NCI-H524 (cell line): ENCODE results near the gene NAT16.
A peak's percentile ranks its signal among the peaks of the same experiment; 100 is the strongest.
"Not testable (repeated sequence)": the region's sequence is repeated elsewhere in the genome, so short reads cannot be mapped to it uniquely, and the experiment has no call there.

Experiments used
- DNase-seq, 2 experiments: peaks; one replicate each; lab custom pipeline; 2025; lab: John Stamatoyannopoulos, UW

NAT16 gene

GRCh38 chr7:101156866-101157589, 23.1 kb downstream of the NAT16 start:
- DNase-seq = no peak

DNA sequence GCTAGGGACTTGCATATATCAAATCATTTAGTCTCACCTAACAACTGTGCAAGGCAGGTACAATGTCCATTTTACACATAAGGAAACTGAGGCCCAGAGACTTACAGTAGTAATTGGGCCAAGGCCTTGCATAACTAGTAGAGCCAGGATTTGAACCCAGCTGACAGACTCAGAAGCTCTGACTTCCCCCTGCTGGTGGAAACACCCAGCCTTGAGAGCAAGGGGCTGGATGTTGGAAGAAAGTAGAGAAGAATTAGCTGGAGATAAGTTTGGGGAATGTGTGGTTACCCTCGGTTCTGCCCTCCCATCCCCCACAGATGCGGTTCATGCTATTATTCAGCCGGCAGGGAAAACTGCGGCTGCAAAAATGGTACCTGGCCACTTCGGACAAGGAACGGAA, 23.8 kb downstream of the NAT16 start:
- DNase-seq = no peak

GRCh38 chr7:101155303-101155702, 24.8 kb downstream of the NAT16 start:
- DNase-seq = no peak

- no peak for DNase-seq
Measured at GRCh38 chr7:101154693-101155102, 25.4 kb downstream of the NAT16 start.

GRCh38 chr7:101153969-101154692, 26.0 kb downstream of the NAT16 start, which contains the start of gene AP1S1:
TSS of gene AP1S1 (plus strand) at chr7:101154476. CDS start at chr7:101154515, 39 bp downstream.
- DNase-seq = peak; percentile 99

- no peak for DNase-seq
Measured at GRCh38 chr7:101151908-101152651, 28.0 kb downstream of the NAT16 start.

- no peak for DNase-seq
Measured at GRCh38 chr7:101140746-101141382, 39.2 kb downstream of the NAT16 start.

GRCh38 chr7:101140339-101140699, 39.8 kb downstream of the NAT16 start:
- DNase-seq = no peak

DNA sequence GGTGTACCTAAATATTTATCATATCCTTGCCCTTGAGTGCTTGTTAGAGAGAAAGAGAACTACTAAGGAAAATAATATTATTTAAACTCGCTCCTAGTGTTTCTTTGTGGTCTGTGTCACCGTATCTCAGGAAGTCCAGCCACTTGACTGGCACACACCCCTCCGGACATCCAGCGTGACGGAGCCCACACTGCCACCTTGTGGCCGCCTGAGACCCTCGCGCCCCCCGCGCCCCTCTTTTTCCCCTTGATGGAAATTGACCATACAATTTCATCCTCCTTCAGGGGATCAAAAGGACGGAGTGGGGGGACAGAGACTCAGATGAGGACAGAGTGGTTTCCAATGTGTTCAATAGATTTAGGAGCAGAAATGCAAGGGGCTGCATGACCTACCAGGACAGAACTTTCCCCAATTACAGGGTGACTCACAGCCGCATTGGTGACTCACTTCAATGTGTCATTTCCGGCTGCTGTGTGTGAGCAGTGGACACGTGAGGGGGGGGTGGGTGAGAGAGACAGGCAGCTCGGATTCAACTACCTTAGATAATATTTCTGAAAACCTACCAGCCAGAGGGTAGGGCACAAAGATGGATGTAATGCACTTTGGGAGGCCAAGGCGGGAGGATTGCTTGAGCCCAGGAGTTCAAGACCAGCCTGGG, 41.8 kb downstream of the NAT16 start:
- peak in 1 of 2 experiments; percentile 25 for DNase-seq

GRCh38 chr7:101137651-101138212, 42.4 kb downstream of the NAT16 start:
- DNase-seq = no peak

DNA sequence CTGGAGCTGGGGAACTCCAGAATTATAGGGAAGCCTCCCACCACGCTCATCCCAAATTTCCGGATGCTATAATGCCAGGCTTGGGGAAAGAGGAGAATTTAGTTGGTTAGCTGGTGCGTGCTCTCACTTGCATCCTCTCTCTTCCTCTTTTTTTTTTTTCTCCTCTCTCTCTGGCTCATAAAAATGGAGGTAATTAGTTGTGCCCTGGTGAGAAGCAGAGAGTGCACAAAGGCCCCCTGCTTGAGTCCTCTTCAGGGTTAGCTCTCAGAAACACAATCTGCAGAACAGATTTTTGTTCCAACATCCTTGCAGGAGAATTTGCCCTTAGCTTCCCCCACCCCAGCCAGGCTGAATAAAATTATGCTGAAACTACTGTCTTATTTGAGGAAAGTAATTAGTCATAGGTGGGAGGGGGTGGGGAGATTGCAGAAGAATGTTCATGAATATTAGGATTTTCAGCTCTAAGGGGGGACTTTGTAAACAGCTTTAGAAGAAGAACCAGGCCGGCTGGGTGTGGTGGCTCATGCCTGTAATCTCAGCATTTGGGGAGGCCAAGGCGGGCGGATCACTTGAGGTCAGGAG, 45.6 kb downstream of the NAT16 start:
- no peak for DNase-seq

DNA sequence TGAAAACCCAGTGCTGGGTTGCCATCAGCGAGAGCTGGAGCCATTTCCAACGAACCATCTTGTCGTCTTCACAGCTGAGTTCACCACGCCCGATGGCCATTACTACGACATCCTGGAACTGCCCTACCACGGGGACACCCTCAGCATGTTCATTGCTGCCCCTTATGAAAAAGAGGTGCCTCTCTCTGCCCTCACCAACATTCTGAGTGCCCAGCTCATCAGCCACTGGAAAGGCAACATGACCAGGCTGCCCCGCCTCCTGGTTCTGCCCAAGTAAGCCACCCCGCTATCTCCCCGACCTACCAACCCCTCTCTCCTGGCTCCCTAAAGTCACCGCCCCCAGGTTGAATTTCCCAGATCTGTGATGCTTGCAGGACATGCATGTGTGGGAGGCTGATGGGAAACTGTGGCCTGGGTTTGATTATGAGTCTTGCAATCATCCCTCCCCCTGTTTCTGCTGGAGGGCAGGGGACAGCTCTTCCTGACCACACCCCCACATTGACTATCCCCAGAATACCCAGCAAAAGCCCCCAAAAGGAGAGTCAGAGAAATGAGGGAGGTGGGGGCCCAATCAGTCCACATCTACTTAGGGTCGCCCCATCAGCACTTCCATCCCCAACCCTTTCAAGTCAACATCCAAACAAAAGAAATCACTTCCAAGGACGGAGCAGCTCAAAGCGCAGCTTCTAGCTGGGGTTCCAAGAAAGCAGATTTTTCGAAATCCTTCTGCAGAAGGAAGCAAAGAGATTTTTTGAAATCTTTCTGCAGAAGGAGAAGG, 46.3 kb downstream of the NAT16 start:
- no peak for DNase-seq

GRCh38 chr7:101132626-101133600, 47.2 kb downstream of the NAT16 start:
- DNase-seq = not testable (repeated sequence)

- no peak for DNase-seq
Measured at GRCh38 chr7:101129603-101130117, 50.4 kb downstream of the NAT16 start.

DNA sequence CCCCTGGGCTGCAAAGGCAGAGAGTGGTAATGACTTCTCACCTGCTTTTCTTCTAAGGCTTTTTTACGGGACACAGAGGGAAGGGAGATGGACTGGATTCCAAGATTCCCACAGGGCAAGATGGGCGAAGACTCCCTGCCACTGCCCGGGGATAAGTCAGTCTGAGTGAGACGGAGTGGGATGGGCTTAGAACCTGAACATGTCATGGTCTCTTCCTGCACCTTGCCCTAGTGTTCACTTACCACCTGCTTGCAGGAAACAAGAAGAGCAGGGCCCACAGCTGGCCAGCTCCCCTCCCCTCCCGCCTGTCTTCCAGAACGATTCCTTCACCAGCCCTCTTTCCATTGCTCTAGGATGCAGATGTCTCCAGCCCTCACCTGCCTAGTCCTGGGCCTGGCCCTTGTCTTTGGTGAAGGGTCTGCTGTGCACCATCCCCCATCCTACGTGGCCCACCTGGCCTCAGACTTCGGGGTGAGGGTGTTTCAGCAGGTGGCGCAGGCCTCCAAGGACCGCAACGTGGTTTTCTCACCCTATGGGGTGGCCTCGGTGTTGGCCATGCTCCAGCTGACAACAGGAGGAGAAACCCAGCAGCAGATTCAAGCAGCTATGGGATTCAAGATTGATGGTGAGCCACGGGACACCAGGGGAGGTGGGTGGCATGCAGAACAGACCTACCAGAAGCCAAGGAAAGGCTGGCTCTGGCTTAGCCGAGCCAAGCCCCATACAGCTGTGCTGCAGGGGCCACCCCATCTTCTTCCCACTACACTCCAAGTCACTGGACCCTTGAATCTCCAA, 51.9 kb downstream of the NAT16 start:
- DNase-seq = no peak

- no peak for DNase-seq
Measured at GRCh38 chr7:101127460-101128039, 52.5 kb downstream of the NAT16 start.

DNA sequence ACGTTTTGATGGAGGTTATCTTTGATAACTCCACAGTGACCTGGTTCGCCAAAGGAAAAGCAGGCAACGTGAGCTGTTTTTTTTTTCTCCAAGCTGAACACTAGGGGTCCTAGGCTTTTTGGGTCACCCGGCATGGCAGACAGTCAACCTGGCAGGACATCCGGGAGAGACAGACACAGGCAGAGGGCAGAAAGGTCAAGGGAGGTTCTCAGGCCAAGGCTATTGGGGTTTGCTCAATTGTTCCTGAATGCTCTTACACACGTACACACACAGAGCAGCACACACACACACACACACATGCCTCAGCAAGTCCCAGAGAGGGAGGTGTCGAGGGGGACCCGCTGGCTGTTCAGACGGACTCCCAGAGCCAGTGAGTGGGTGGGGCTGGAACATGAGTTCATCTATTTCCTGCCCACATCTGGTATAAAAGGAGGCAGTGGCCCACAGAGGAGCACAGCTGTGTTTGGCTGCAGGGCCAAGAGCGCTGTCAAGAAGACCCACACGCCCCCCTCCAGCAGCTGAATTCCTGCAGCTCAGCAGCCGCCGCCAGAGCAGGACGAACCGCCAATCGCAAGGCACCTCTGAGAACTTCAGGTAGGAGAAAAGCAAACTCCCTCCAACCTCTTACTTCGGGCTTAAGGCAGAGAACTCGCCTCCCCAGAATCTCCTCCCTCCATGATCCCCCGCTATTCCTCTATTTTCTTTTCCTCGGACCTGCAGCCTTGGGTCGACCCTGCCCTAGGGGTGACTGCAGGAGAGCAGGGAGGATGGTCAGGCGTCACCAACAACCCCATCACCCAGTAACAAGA, 53.2 kb downstream of the NAT16 start, which contains the start of gene SERPINE1:
SERPINE1 (plus strand) TSS at position 454 of the 809 bp plus-strand sequence. CDS start 1,290 bp downstream, outside the sequence.
- DNase-seq = no peak
